WTC11 (cell line): ENCODE measurements around the gene TEAD1. TPM values are rescaled to one million over a fixed set of nuclear protein-coding genes. Genes with fewer than 3 reads are reported as not detected.

Experiments used
- ATAC-seq: fragments of 200-7000 bp; cut with Tn5 transposase; 2 replicates; pipeline ENCODE4 v1.10.0; 2021; ENCODE audit warnings: mild to moderate bottlenecking, moderate library complexity
- CTCF ChIA-PET: fragments of 300-600 bp; sonication (Branson Sonifier 250); formaldehyde crosslinking; loops from one replicate; lab custom pipeline; 2021; ENCODE audit warnings: antibody characterized with exemption; lab: Charles Lee
- POLR2A ChIA-PET: fragments of 350-600 bp; sonication (Branson Sonifier 250); formaldehyde crosslinking; loops from one replicate; lab custom pipeline; 2021; ENCODE audit warnings: antibody characterized with exemption; lab: Charles Lee
- DNase-seq: peaks from one replicate; pipeline ENCODE4 v3.0.0; 2021; ENCODE audit warnings: low spot score
- H3K27ac Mint-ChIP-seq: 2 replicates; pipeline ENCODE4 v1.8.0; 2021; ENCODE audit warnings: mixed read lengths
- H3K27me3 Mint-ChIP-seq: 2 replicates; pipeline ENCODE4 v1.8.0; 2021; ENCODE audit warnings: low read depth, mild to moderate bottlenecking, moderate library complexity, mixed read lengths
- H3K36me3 Mint-ChIP-seq: 2 replicates; pipeline ENCODE4 v1.8.0; 2021; ENCODE audit warnings: mixed read lengths
- H3K4me1 Mint-ChIP-seq: 2 replicates; pipeline ENCODE4 v1.8.0; 2022; ENCODE audit warnings: mixed read lengths
- H3K4me3 Mint-ChIP-seq: 2 replicates; pipeline ENCODE4 v1.8.0; 2021; ENCODE audit warnings: mild to moderate bottlenecking, moderate library complexity, mixed read lengths
- H3K9me3 Mint-ChIP-seq: 2 replicates; pipeline ENCODE4 v1.8.0; 2021; ENCODE audit warnings: mixed read lengths
- ATF3 ChIP-seq: sonication (generic); formaldehyde crosslinking; conservative IDR thresholded peaks from 2 replicates; pipeline ENCODE4 v1.8.1; 2022; ENCODE audit warnings: mild to moderate bottlenecking, missing genetic modification reagents
- CDX4 ChIP-seq: fragments of 250-450 bp; sonication (Bioruptor Pico); IDR thresholded peaks from 2 replicates; pipeline ENCODE4 v1.9.0; 2021; ENCODE audit warnings: moderate library complexity, mild to moderate bottlenecking, inconsistent platforms, borderline replicate concordance
- E2F1 ChIP-seq: sonication (generic); formaldehyde crosslinking; IDR thresholded peaks from 2 replicates; pipeline ENCODE4 v1.8.0; 2022; ENCODE audit warnings: mild to moderate bottlenecking, missing genetic modification reagents
- ELF4 ChIP-seq: sonication (generic); formaldehyde crosslinking; IDR thresholded peaks from 2 replicates; pipeline ENCODE4 v1.8.1; 2022; ENCODE audit warnings: low read depth, mild to moderate bottlenecking, moderate library complexity, missing genetic modification reagents
- ERG ChIP-seq: fragments of 250-450 bp; sonication (Bioruptor Pico); IDR thresholded peaks from 2 replicates; pipeline ENCODE4 v1.8.0; 2021; ENCODE audit warnings: mild to moderate bottlenecking
- GRHL2 ChIP-seq: fragments of 250-450 bp; sonication (Bioruptor Pico); IDR thresholded peaks from 2 replicates; pipeline ENCODE4 v1.8.0; 2022; ENCODE audit warnings: mild to moderate bottlenecking, moderate library complexity; ENCODE audit not compliant: insufficient replicate concordance, severe bottlenecking
- HMGA2 ChIP-seq: fragments of 250-450 bp; sonication (Bioruptor Pico); IDR thresholded peaks from 2 replicates; pipeline ENCODE4 v1.4.0; 2021; ENCODE audit warnings: mild to moderate bottlenecking, moderate library complexity
- JUN ChIP-seq: sonication (generic); formaldehyde crosslinking; IDR thresholded peaks from 2 replicates; pipeline ENCODE4 v1.8.0; 2023; ENCODE audit warnings: mild to moderate bottlenecking, missing genetic modification reagents
- NFATC4 ChIP-seq: fragments of 250-450 bp; sonication (Bioruptor Pico); IDR thresholded peaks from 2 replicates; pipeline ENCODE4 v1.9.0; 2021; ENCODE audit warnings: mild to moderate bottlenecking
- NFE2L1 ChIP-seq: sonication (generic); formaldehyde crosslinking; IDR thresholded peaks from 2 replicates; pipeline ENCODE4 v1.8.1; 2023; ENCODE audit warnings: missing genetic modification reagents
- NR1H2 ChIP-seq: sonication (generic); formaldehyde crosslinking; IDR thresholded peaks from 2 replicates; pipeline ENCODE4 v1.9.0; 2021; ENCODE audit warnings: mild to moderate bottlenecking, moderate library complexity, missing genetic modification reagents
- PRRX2 ChIP-seq: fragments of 250-450 bp; sonication (Bioruptor Pico); IDR thresholded peaks from 2 replicates; pipeline ENCODE4 v1.8.0; 2021; ENCODE audit warnings: mild to moderate bottlenecking
- RELA ChIP-seq: sonication (generic); formaldehyde crosslinking; IDR thresholded peaks from 2 replicates; pipeline ENCODE4 v1.8.1; 2022; ENCODE audit warnings: missing genetic modification reagents, mild to moderate bottlenecking, borderline replicate concordance
- SMAD4 ChIP-seq: sonication (generic); formaldehyde crosslinking; IDR thresholded peaks from 2 replicates; pipeline ENCODE4 v1.8.0; 2022; ENCODE audit warnings: mild to moderate bottlenecking, missing genetic modification reagents
- SOX15 ChIP-seq: fragments of 250-450 bp; sonication (Bioruptor Pico); IDR thresholded peaks from 2 replicates; pipeline ENCODE4 v1.9.0; 2021; ENCODE audit warnings: mild to moderate bottlenecking
- TEAD1 ChIP-seq: sonication (generic); formaldehyde crosslinking; IDR thresholded peaks from 2 replicates; pipeline ENCODE4 v1.8.0; 2022; ENCODE audit warnings: mild to moderate bottlenecking, missing genetic modification reagents
- USF1 ChIP-seq: sonication (generic); formaldehyde crosslinking; IDR thresholded peaks from 2 replicates; pipeline ENCODE4 v1.8.0; 2022; ENCODE audit warnings: mild to moderate bottlenecking, missing genetic modification reagents
- ZBTB21 ChIP-seq: sonication (generic); formaldehyde crosslinking; IDR thresholded peaks from 2 replicates; pipeline ENCODE4 v1.8.1; 2023; ENCODE audit warnings: mild to moderate bottlenecking, missing genetic modification reagents, borderline replicate concordance
- ZBTB43 ChIP-seq: sonication (generic); formaldehyde crosslinking; IDR thresholded peaks from 2 replicates; pipeline ENCODE4 v1.8.1; 2023; ENCODE audit warnings: mild to moderate bottlenecking, missing genetic modification reagents
- ZMAT4 ChIP-seq: fragments of 250-450 bp; sonication (Bioruptor Pico); IDR thresholded peaks from 2 replicates; pipeline ENCODE4 v1.9.0; 2021; ENCODE audit warnings: mild to moderate bottlenecking
- ZNF121 ChIP-seq: sonication (generic); formaldehyde crosslinking; IDR thresholded peaks from 2 replicates; pipeline ENCODE4 v1.8.0; 2023; ENCODE audit warnings: missing genetic modification reagents
- ZNF219 ChIP-seq: sonication (generic); formaldehyde crosslinking; IDR thresholded peaks from 2 replicates; pipeline ENCODE4 v1.8.0; 2023; ENCODE audit warnings: missing genetic modification reagents, mild to moderate bottlenecking, borderline replicate concordance
- ZNF232 ChIP-seq: sonication (generic); formaldehyde crosslinking; IDR thresholded peaks from 2 replicates; pipeline ENCODE4 v1.8.0; 2022; ENCODE audit warnings: mild to moderate bottlenecking, missing genetic modification reagents
- ZNF317 ChIP-seq: sonication (generic); formaldehyde crosslinking; IDR thresholded peaks from 2 replicates; pipeline ENCODE4 v1.8.1; 2023; ENCODE audit warnings: low read depth, mild to moderate bottlenecking, moderate library complexity, missing genetic modification reagents, borderline replicate concordance
- total RNA-seq: library from RNA; stranded (reverse); gene quantifications from 3 replicates; pipeline ENCODE4 v1.2.3, GENCODE V29; 2021

TEAD1 gene
- total RNA-seq, 1 experiment from 2014 or later = 79.9 TPM

- no peak for TF ChIP-seq ZNF317 (CRISPR knock-in tag)
- no peak for TF ChIP-seq ATF3 (CRISPR knock-in tag)
- no peak for TF ChIP-seq GRHL2 (CRISPR knock-in tag)
- TF ChIP-seq NR1H2 (CRISPR knock-in tag) = no peak
- no peak for TF ChIP-seq ZBTB21 (CRISPR knock-in tag)
- TF ChIP-seq SMAD4 (CRISPR knock-in tag) = no peak
- TF ChIP-seq ELF4 (CRISPR knock-in tag) = no peak
- no peak for TF ChIP-seq NFE2L1 (CRISPR knock-in tag)
- TF ChIP-seq HMGA2 = no peak
- TF ChIP-seq TEAD1 = no peak
- TF ChIP-seq PRRX2 (CRISPR knock-in tag) = no peak
- no peak for TF ChIP-seq ZNF219 (CRISPR knock-in tag)
- TF ChIP-seq USF1 (CRISPR knock-in tag) = no peak
- no peak for TF ChIP-seq RELA (CRISPR knock-in tag)
Observed at GRCh38 chr11:12846786-12847615, 172.8 kb downstream of the TEAD1 start (continued).

GRCh38 chr11:12848413-12848812, 174.2 kb downstream of the TEAD1 start:
- H3K27me3 Mint-ChIP-seq = no peaks in the 10 kb centered on the region
- ATAC-seq = no peak
- ChIA-PET POLR2A (no interaction called here), CTCF (no interaction called here)
- no peaks in the 10 kb centered on the region for H3K36me3 Mint-ChIP-seq
- DNase-seq = no peak
- H3K4me1 Mint-ChIP-seq = peaks cover 51% of the 10 kb centered on the region
- H3K4me3 Mint-ChIP-seq = no peak overlapping the region
- H3K9me3 Mint-ChIP-seq = no peaks in the 10 kb centered on the region
- TF ChIP-seq ZBTB43 (CRISPR knock-in tag) (no peak), NFATC4 (CRISPR knock-in tag) (no peak), TEAD1 (no peak), E2F1 (CRISPR knock-in tag) (no peak), SMAD4 (CRISPR knock-in tag) (no peak), ERG (no peak), SOX15 (CRISPR knock-in tag) (no peak), JUN (CRISPR knock-in tag) (no peak), HMGA2 (no peak), CDX4 (CRISPR knock-in tag) (no peak), ZNF232 (no peak), ZNF121 (no peak), ZMAT4 (no peak)
- no peak overlapping the region for H3K27ac Mint-ChIP-seq
